GM12864 (cell line): ENCODE results near the gene OCLN.
"Not testable (repeated sequence)": the region's sequence is repeated elsewhere in the genome, so short reads cannot be mapped to it uniquely, and the experiment has no call there.

Experiments used
- DNase-seq: peaks from one replicate; pipeline ENCODE4 v3.0.0-alpha.2; 2011; ENCODE audit warnings: low read depth
- H3K4me3 ChIP-seq: 2 replicates; pipeline ENCODE4 v1.5.1; 2011; ENCODE audit warnings: mild to moderate bottlenecking, low read depth, low read length, control low read depth
- CTCF ChIP-seq: IDR thresholded peaks from 2 replicates; pipeline ENCODE4 v1.5.1; 2011; ENCODE audit warnings: low read depth, mild to moderate bottlenecking, moderate library complexity, low read length, control low read depth, inconsistent platforms; ENCODE audit errors: missing control alignments

OCLN gene

GRCh38 chr5:69454460-69455249, 37.9 kb upstream of the OCLN start:
- no peak overlapping the region for H3K4me3 ChIP-seq
- no peak for TF ChIP-seq CTCF
- no peak for DNase-seq

DNA sequence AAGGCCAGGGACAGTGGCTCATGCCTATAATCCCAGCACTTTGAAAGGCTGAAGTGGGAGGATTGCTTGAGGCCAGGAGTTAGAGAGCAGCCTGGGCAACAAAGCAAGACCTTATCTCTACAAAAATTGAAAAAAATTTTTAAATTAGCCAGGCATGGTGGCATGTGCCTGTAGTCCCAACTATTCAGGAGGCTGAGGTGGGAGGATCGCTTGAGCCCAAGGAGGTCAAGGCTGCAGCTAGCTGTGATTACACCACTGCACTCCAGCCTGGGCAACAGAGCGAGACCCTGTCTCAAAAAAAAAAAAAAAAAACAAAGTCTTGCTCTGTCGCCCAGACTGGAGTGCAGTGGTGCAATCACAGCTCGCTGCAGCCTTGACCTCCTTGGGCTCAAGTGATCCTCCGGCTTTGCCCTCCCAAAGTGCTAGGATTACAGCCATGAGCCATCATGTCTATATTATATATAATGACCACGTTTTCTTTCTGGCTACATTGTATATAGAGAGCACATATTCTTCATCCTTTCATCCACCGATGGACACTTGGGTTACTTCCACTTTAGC, 37.1 kb upstream of the OCLN start:
- DNase-seq, H3K4me3 ChIP-seq: not testable (repeated sequence)

GRCh38 chr5:69462170-69462569, 30.4 kb upstream of the OCLN start:
- no peak for DNase-seq

DNA sequence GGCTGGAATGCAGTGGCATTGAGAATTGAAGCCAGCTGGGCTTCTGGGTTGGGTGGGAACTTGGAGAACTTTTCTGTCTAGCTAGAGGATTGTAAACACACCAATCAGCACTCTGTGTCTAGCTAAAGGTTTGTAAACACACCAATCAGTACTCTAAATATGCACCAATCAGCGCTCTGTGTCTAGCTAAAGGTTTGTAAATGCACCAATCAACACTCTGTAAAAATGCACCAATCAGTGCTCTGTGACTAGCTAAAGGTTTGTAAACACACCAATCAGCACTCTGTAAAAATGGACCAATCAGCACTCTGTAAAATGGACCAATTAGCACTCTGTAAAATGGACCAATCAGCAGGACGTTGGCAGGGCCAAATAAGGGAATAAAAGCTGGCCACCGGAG, 26.2 kb upstream of the OCLN start:
- DNase-seq, H3K4me3 ChIP-seq: not testable (repeated sequence)

More at GRCh38 chr5:69462170-69462569, 30.4 kb upstream of the OCLN start:
- no peak overlapping the region for H3K4me3 ChIP-seq
- TF ChIP-seq CTCF: no peak

DNA sequence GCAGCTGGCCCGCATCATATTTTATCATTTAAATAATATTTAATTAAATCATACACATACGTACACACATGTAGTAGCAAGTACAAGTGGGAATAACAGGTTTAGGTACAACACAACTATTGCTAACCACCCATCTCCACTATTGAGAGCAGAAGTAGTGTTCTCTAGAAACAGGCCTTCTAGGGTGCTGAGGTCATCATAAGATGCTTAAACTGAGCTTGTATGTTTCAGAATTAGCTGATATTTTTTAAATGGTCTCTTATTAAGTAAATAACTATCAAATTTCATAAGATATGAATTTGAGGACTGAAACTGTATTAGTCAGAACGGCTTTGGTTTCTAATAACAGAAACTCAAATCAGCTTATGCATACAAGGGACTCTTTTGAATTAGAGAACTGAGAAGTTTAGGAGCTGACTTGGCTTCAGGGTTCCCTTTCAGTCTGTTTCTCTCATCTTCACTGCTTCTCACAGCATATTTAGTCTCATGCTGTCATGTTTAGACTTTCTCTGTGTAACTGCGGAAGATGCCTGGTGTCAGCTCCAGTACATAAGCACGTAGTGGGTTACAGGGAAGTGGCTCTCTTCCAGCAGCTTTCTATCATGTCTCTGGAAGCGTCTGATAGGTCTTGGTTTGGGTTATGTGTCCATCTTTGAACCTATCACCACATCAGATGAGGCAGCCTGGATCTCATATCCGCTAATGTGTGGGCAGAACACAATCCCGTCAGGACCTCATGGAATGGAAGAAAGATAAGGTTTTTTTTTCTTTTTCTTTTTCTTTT, 25.0 kb upstream of the OCLN start:
- no peak for TF ChIP-seq CTCF

DNA sequence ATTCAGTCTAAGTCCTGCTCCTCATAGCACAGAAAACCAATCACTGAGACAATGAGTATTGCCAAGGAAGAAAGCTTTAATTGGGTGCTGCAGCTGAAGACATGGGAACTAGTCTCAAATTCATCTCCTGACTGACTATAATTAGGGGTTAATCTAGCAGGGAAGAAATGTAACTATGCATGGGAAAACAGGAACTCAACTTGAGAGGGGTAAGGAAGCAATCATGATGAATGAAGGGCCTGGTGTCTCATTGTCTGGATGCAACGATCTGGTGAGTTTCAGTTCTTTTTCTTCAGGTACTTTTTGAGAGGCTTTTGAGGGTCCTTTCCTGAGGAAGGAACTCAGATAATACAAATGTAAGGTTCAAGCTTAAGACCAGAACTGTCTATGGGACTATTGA, 24.0 kb upstream of the OCLN start:
- no peak for DNase-seq
- no peak for TF ChIP-seq CTCF
- no peak overlapping the region for H3K4me3 ChIP-seq

More for the DNA sequence above, 25.0 kb upstream of the OCLN start:
- peak; percentile 79 for DNase-seq
- H3K4me3 ChIP-seq: no peak overlapping the region

GRCh38 chr5:69471516-69471915, 21.1 kb upstream of the OCLN start:
- not testable (repeated sequence) for DNase-seq, H3K4me3 ChIP-seq

GRCh38 chr5:69472535-69473143, 20.0 kb upstream of the OCLN start:
- not testable (repeated sequence) for DNase-seq, H3K4me3 ChIP-seq
